LNCaP clone FGC (cell line): ENCODE measurements around the gene COMMD1.

Source experiments
- DNase-seq: peaks from one replicate; pipeline ENCODE4 v3.0.0-alpha.2; 2011; ENCODE audit warnings: low read depth
- H3K4me3 ChIP-seq: 2 replicates; pipeline ENCODE4 v1.5.1; 2011; ENCODE audit warnings: mild to moderate bottlenecking, low read depth, low read length, control low read depth
- TF ChIP-seq, protein P1 (sequence below): IDR thresholded peaks from 2 replicates; pipeline ENCODE4 v1.5.1; 2012; ENCODE audit warnings: mild to moderate bottlenecking; ENCODE audit not compliant: control insufficient read depth, insufficient read depth; ENCODE audit errors: extremely low read depth

The COMMD1 gene

DNA sequence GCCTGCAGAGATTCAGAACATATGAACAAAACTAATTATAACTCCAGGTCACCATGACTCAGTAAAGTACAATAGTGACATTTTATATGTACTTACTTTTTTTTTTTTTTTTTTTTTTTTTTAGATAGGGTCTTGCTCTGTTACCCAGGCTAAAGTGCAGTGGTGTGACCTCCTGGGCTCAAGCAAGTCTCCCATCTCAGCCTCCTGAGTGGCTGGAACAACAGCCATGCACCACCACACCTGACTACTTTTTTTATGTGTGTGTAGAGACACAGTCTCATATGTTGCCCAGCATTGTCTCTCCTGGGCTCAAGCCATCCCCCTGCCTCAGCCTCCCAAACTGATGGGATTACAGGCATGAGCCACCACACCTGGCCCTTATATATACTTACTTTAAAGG is 159.8 kb downstream of the COMMD1 start:
- no peak for DNase-seq
- TF ChIP-seq, protein P1, sequence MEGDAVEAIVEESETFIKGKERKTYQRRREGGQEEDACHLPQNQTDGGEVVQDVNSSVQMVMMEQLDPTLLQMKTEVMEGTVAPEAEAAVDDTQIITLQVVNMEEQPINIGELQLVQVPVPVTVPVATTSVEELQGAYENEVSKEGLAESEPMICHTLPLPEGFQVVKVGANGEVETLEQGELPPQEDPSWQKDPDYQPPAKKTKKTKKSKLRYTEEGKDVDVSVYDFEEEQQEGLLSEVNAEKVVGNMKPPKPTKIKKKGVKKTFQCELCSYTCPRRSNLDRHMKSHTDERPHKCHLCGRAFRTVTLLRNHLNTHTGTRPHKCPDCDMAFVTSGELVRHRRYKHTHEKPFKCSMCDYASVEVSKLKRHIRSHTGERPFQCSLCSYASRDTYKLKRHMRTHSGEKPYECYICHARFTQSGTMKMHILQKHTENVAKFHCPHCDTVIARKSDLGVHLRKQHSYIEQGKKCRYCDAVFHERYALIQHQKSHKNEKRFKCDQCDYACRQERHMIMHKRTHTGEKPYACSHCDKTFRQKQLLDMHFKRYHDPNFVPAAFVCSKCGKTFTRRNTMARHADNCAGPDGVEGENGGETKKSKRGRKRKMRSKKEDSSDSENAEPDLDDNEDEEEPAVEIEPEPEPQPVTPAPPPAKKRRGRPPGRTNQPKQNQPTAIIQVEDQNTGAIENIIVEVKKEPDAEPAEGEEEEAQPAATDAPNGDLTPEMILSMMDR = no peak
- no peak overlapping the region for H3K4me3 ChIP-seq

GRCh38 chr2:62071126-62071598 is 165.7 kb downstream of the COMMD1 start:
- no peak overlapping the region for H3K4me3 ChIP-seq
- no peak for DNase-seq
- TF ChIP-seq, protein P1 = no peak

DNA sequence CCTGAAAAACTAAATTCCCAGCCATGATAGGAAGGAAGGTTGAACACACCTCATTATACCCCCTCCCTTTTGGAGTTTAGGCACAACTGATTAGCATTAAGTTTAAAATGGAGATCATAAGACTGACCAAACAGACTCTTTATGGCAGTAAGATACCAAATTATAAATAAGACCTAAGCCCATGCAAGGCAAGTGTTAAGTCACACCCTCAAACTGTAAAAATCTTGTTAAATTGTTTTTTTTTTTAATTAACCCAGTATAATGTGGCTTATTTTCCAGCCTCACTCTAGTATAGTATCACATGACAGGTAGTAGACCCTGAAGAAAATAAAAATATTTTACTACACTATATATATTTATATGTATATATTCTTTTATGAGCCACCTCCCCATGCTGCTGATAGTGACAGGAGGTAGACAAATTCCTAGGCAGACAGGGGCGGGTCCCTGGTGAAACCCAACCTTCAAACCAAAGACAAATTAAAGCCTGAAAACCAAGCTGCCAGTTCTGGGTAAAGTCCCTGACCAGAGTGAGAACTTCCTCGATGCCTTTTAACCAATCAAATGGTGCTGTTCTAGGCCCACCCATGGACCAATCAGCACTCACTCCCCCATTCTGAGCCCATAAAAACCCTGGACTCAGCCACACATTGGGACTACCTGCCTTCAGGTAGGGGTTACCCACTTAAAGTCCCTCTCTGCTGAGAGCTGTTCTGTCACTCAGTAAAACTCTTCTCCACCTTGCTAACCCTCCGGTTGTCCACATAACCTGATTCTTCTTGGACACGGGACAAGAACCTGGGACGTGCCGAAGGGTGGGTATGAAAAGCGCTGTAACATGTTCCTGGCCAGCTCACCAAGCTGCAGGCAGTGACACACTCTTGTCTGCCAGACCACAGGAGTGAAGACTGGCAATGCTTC is 166.5 kb downstream of the COMMD1 start:
- no peak for DNase-seq
- H3K4me3 ChIP-seq = no peak overlapping the region
- TF ChIP-seq, protein P1 = no peak

- TF ChIP-seq, protein P1 = no peak
- DNase-seq = no peak
- no peak overlapping the region for H3K4me3 ChIP-seq
Observed at GRCh38 chr2:62074233-62074632, 168.8 kb downstream of the COMMD1 start.

- TF ChIP-seq, protein P1 = no peak
- DNase-seq = no peak
- H3K4me3 ChIP-seq = no peak overlapping the region
Observed at GRCh38 chr2:62076980-62077638, 171.6 kb downstream of the COMMD1 start.

DNA sequence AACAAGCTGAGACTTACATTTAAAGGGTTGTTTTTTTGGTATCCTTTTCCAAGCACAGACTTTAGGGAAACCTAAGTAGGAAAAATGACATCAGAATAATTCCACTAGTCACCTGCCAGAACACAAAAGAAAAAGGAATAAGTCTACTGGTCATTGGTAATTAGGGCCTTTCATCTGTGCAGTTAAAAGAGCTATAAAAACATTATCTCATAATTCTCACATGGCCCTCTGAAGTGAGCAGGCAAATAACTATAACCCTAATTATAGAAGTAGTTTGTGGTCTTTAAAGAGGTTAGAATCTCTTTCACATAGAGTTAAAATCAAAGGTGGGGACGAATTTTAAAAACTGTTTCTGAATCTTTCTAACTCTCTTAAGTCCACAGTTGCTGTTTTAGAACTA is 179.3 kb downstream of the COMMD1 start:
- TF ChIP-seq, protein P1 = no peak
- DNase-seq = no peak
- H3K4me3 ChIP-seq = no peak overlapping the region
